OCI-LY1 (cell line): ENCODE data around the gene AGMO.

Source experiments
- H2AFZ ChIP-seq: fragments of 200-600 bp; sonication (generic), shearing (Covaris generic); 2 replicates; pipeline ENCODE4 v1.6.0; 2014; ENCODE audit warnings: antibody characterized with exemption, mild to moderate bottlenecking, low read length
- H3F3A ChIP-seq: fragments of 200-600 bp; sonication (generic), shearing (Covaris generic); 2 replicates; pipeline ENCODE4 v1.6.0; 2014; ENCODE audit warnings: mild to moderate bottlenecking, antibody characterized with exemption, low read length, moderate library complexity; ENCODE audit not compliant: insufficient read depth
- H3K27ac ChIP-seq: fragments of 200-600 bp; sonication (generic); 2 replicates; pipeline ENCODE4 v1.5.1; 2014; ENCODE audit warnings: low read length, mixed run types, mild to moderate bottlenecking, low read depth; ENCODE audit not compliant: poor library complexity, severe bottlenecking
- H3K27me3 ChIP-seq: fragments of 200-600 bp; sonication (generic); 2 replicates; pipeline ENCODE4 v1.6.0; 2014; ENCODE audit warnings: antibody characterized with exemption, mild to moderate bottlenecking, low read length, moderate library complexity; ENCODE audit not compliant: insufficient read depth
- H3K36me3 ChIP-seq: fragments of 200-600 bp; sonication (generic); 2 replicates; pipeline ENCODE4 v1.6.1; 2014; ENCODE audit warnings: mild to moderate bottlenecking, antibody characterized with exemption, low read length, moderate library complexity, mixed read lengths; ENCODE audit not compliant: insufficient read depth
- H3K4me1 ChIP-seq: fragments of 200-600 bp; sonication (generic); 2 replicates; pipeline ENCODE4 v1.5.1; 2014; ENCODE audit warnings: mild to moderate bottlenecking, low read length, moderate library complexity; ENCODE audit not compliant: insufficient read depth, severe bottlenecking
- H3K4me2 ChIP-seq: fragments of 200-600 bp; sonication (generic), shearing (Covaris generic); 2 replicates; pipeline ENCODE4 v1.6.1; 2014; ENCODE audit warnings: low read length
- H3K4me3 ChIP-seq: fragments of 200-600 bp; sonication (generic); 2 replicates; pipeline ENCODE4 v1.5.1; 2014; ENCODE audit warnings: low read length, low read depth, mild to moderate bottlenecking, mixed read lengths; ENCODE audit not compliant: poor library complexity, severe bottlenecking
- H3K79me2 ChIP-seq: fragments of 200-600 bp; shearing (Covaris generic); 2 replicates; pipeline ENCODE4 v1.6.1; 2016; ENCODE audit warnings: mixed run types, low read length, mixed read lengths; ENCODE audit not compliant: insufficient read depth
- H3K9ac ChIP-seq: fragments of 200-600 bp; sonication (generic), shearing (Covaris generic); 2 replicates; pipeline ENCODE4 v1.6.1; 2014; ENCODE audit warnings: mild to moderate bottlenecking, low read length, mixed read lengths
- H3K9me2 ChIP-seq: fragments of 200-600 bp; sonication (generic), shearing (Covaris generic); 2 replicates; pipeline ENCODE4 v1.6.1; 2014; ENCODE audit warnings: low read depth, mild to moderate bottlenecking, low read length, mixed read lengths
- H3K9me3 ChIP-seq: fragments of 200-600 bp; shearing (Covaris generic); 2 replicates; pipeline ENCODE4 v1.6.1; 2014; ENCODE audit warnings: low read length, mixed read lengths
- H4K20me1 ChIP-seq: fragments of 200-600 bp; sonication (generic), shearing (Covaris generic); 2 replicates; pipeline ENCODE4 v1.6.0; 2016; ENCODE audit warnings: mild to moderate bottlenecking, low read length; ENCODE audit not compliant: insufficient read depth
- CTCF ChIP-seq: fragments of 200-600 bp; sonication (generic), shearing (Covaris generic); IDR thresholded peaks from 2 replicates; pipeline ENCODE4 v1.5.1; 2017; ENCODE audit warnings: mild to moderate bottlenecking, antibody characterized with exemption, low read length, moderate library complexity, mixed read lengths
- EZH2 ChIP-seq: fragments of 200-600 bp; sonication (generic), shearing (Covaris generic); IDR thresholded peaks from 2 replicates; pipeline ENCODE4 v1.8.0; 2017; ENCODE audit warnings: borderline replicate concordance, mixed run types, mild to moderate bottlenecking, antibody characterized with exemption, low read length, moderate library complexity, mixed read lengths

AGMO gene

GRCh38 chr7:15584575-15584974 is 22.8 kb upstream of the AGMO start:
- H3K9ac ChIP-seq = no peak overlapping the region
- no peaks in the 10 kb centered on the region for H3K36me3 ChIP-seq
- H3K4me2 ChIP-seq = no peak overlapping the region
- no peak overlapping the region for H3K27ac ChIP-seq
- no peak for TF ChIP-seq EZH2
- TF ChIP-seq CTCF = no peak
- no peaks in the 10 kb centered on the region for H3K4me1 ChIP-seq
- no peak overlapping the region for H3K4me3 ChIP-seq
- no peaks in the 10 kb centered on the region for H3F3A ChIP-seq
- no peaks in the 10 kb centered on the region for H4K20me1 ChIP-seq
- H3K9me3 ChIP-seq = peaks cover 7% of the 10 kb centered on the region; the same call in 1 of the 2 replicates
- no peak overlapping the region for H2AFZ ChIP-seq
- no peaks in the 10 kb centered on the region for H3K79me2 ChIP-seq
- no peaks in the 10 kb centered on the region for H3K9me2 ChIP-seq
- no peaks in the 10 kb centered on the region for H3K27me3 ChIP-seq

GRCh38 chr7:15582773-15583172 is 21.0 kb upstream of the AGMO start:
- H3K4me3 ChIP-seq = no peak overlapping the region
- no peak overlapping the region for H2AFZ ChIP-seq

GRCh38 chr7:15581352-15581951 is 19.6 kb upstream of the AGMO start:
- H3K9me2 ChIP-seq = no peaks in the 10 kb centered on the region
- H3K27me3 ChIP-seq = no peaks in the 10 kb centered on the region
- H4K20me1 ChIP-seq = no peaks in the 10 kb centered on the region
- no peak overlapping the region for H3K4me2 ChIP-seq
- H3K4me3 ChIP-seq = no peak overlapping the region
- H3F3A ChIP-seq = no peaks in the 10 kb centered on the region
- H3K4me1 ChIP-seq = no peaks in the 10 kb centered on the region
- no peak overlapping the region for H2AFZ ChIP-seq
- H3K9ac ChIP-seq = no peak overlapping the region
- H3K36me3 ChIP-seq = no peaks in the 10 kb centered on the region
- H3K9me3 ChIP-seq = peaks cover 7% of the 10 kb centered on the region; the same call in 1 of the 2 replicates
- no peaks in the 10 kb centered on the region for H3K79me2 ChIP-seq
- H3K27ac ChIP-seq = no peak overlapping the region
- no peak for TF ChIP-seq EZH2
- no peak for TF ChIP-seq CTCF

More at GRCh38 chr7:15582773-15583172, 21.0 kb upstream of the AGMO start:
- no peaks in the 10 kb centered on the region for H4K20me1 ChIP-seq
- H3K4me2 ChIP-seq = no peak overlapping the region
- TF ChIP-seq CTCF (no peak), EZH2 (no peak)
- no peaks in the 10 kb centered on the region for H3K36me3 ChIP-seq
- no peaks in the 10 kb centered on the region for H3K9me2 ChIP-seq
- H3K4me1 ChIP-seq = no peaks in the 10 kb centered on the region
- H3F3A ChIP-seq = no peaks in the 10 kb centered on the region
- H3K9me3 ChIP-seq = peaks cover 7% of the 10 kb centered on the region; the same call in 1 of the 2 replicates
- H3K9ac ChIP-seq = no peak overlapping the region
- H3K27me3 ChIP-seq = no peaks in the 10 kb centered on the region
- no peak overlapping the region for H3K27ac ChIP-seq
- no peaks in the 10 kb centered on the region for H3K79me2 ChIP-seq
